Right ventricle myocardium inferior (tissue), 1 donor: ENCODE measurements around the gene TNNI3. TPM values are rescaled to one million over a fixed set of nuclear protein-coding genes. Genes with fewer than 3 reads are reported as not detected.
"Not testable (repeated sequence)": the region's sequence is repeated elsewhere in the genome, so short reads cannot be mapped to it uniquely, and the experiment has no call there.

Experiments
- ATAC-seq: fragments of 200-7000 bp; cut with Tn5 transposase; one replicate; pipeline ENCODE4 v1.9.1; 2020; ENCODE audit warnings: mild to moderate bottlenecking, moderate library complexity
- DNase-seq: peaks from one replicate; pipeline ENCODE4 v3.0.0; 2021; ENCODE audit errors: missing footprints
- intact Hi-C: fragments of 100-400 bp; cut with DNase I; formaldehyde crosslinking; loops from one replicate; pipeline ENCODE4 v1.11.0; 2022
- total RNA-seq: library from RNA; stranded (reverse); fragmentation: NEBNext Ultra II Directional; extraction: Animal tissue kit (Norgen Biotek cat#: 25700); gene quantifications from one replicate; pipeline ENCODE4 v1.2.1, GENCODE V29; 2021
- donor health status: DM: no; HTN: yes; CAD: no; lungs with severe emphysema.

Gene TNNI3
- total RNA-seq, 1 donor from 2014 or later, result 4,708 TPM

DNA sequence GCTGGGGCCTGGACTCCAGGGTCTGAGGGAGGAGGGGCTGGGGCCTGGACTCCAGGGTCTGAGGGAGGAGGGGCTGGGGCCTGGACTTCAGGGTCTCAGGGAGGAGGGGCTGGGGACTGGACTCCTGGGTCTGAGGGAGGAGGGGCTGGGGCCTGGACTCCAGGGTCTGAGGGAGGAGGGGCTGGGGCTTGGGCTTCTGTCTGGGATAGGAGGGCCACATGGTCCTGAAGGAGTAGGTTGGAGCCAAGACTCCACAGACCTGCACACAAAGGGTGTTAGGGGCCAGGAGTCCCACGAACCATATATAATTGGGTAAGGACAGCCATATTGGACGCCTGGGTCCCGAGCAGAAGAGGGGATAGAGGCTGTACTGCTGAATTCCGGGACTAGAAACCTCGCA, 1.7 kb downstream of the TNNI3 start:
- intact Hi-C loops, result loop anchor here (5.0 kb wide), 1 partner anchor 38 kb away; the partner anchor contains the start of gene PPP1R12C
- DNase-seq, ATAC-seq: not testable (repeated sequence)

DNA sequence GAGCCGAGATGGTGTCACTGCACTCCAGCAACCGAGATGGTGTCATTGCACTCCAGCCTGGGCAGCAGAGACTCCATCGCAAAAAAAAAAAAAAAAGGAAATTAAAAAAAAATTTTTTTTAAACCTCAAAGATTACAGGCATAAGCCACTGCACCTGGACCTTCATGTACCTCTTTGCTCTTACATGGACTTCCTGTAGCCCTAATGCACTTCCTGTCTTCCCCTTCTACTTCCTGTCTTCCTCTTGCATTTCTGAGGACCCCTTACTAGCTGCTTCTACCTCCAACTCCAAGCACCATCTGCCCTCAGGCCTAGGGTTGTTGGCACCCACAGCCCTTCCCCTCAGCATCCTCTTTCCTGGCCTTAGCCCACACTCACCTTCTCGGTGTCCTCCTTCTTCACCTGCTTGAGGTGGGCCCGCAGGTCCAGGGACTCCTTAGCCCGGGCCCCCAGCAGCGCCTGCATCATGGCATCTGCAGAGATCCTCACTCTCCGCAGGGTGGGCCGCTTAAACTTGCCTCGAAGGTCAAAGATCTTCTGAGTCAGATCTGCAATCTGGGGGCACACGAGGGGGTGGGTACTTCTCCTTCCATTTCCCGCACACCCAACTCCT, 3.8 kb downstream of the TNNI3 start:
- intact Hi-C loops, result no loop called here
- no peak for DNase-seq
- no peak for ATAC-seq

DNA sequence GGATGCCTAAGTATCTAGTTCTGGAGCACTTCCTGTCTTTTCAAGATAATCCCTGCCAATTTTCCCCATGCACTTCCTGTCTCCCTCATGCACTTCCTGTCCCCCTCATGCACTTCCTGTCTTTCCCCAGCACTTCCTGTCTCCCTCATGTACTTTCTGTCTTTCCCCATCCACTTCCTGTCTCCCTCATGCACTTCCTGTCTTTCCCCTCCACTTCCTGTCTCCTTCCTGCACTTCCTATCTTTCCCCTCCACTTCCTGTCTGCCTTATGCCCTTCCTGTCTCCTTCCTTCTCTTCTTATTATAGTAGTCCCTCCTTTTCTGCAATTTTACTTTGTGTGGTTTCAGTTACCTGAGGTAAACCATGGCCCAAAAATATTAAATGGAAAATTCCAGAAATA, 5.5 kb downstream of the TNNI3 start:
- intact Hi-C loops, result no loop called here
- ATAC-seq, result no peak
- no peak for DNase-seq

DNA sequence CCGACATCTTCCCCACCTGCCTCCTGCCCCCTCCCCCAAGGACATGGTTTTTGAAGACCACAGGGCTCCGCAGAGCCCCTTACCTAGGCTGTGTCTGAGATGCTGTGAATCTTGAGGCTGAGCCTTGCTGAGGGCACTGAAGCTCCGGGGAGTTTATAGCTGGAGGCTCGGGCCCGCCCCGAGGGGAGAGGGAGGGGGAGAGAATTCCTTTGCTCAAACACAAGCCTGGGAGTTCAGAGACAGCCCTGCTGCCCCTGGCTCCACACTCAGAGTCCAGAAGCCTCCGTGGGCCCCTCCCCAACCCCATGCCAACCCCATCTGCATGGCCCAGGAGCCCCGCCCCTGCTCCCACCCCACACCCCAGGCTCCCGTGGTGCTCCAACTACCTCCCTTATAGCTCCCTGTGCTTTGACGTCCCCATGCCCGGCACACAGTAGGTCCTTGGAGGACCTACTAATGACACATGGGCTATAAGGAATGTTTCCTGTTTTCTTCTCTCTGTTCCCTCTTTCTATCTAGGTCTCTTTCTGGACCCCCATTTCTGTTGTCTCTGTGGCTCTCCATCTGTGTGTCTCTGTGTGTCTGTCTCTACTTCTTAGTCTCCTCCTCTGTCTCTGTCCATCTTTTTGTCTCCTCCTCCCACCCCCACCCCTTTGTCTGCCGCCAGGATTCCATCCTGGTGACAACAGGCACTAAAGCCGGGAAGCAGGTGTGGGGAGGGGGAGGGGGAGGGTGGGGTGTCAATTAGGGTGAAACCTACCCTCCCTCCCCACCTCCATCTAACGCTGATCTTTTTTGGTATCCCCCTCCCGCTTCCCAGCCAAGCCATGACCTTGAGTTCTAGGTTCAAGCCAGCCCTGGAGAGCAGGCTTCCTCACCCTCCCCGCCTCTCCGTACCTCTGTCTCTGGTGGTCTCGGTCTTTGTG, 8.2 kb downstream of the TNNI3 start, which contains the start of gene TNNT1:
Gene TNNT1, minus strand, starts transcription at position 129 of the 926 bp plus-strand sequence. CDS start 2,049 bp downstream, outside the sequence.
- intact Hi-C loops, result loop anchor here (10.0 kb wide), 1 partner anchor 475 kb away; the partner anchor contains the start of gene ZNF784
- DNase-seq (no peak), ATAC-seq (peak; percentile 51)

DNA sequence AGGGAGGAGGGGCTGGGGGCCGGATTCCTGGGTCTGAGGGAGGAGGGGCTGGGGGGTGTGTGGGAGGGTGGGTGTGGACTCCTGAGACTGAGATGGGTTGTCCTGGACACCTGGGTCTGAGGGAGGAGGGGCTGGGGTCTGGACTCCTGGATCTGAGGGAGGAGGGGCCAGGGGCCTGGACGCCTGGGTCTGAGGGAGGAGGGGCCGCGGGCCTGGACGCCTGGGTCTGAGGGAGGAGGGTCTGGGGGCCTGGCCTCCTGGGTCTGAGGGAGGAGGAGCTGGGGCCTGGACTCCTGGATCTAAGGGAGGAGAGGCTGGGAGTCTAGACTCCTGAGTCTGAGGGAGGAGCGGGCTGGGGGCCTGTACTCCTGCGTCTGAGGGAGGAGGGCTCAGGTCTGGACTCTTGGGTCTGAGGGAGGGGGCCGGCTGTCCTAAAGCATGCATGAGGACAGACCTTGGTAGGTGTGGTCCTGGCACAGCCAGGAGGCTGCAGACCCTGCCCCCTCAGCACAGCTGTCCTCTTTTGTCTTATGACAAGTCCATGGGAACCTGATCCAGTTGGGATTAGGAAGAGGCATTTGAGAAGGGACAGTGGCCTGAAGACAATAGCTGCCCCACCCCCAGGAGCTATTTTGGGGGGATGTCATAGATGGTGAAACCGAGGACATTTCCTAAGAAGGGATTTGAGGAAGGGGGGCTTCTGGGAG, 9.8 kb downstream of the TNNI3 start:
- intact Hi-C loops, result loop anchor here (10.0 kb wide), 1 partner anchor 477 kb away; the partner anchor contains the start of gene ZNF784
- ATAC-seq, result no peak
- no peak for DNase-seq

DNA sequence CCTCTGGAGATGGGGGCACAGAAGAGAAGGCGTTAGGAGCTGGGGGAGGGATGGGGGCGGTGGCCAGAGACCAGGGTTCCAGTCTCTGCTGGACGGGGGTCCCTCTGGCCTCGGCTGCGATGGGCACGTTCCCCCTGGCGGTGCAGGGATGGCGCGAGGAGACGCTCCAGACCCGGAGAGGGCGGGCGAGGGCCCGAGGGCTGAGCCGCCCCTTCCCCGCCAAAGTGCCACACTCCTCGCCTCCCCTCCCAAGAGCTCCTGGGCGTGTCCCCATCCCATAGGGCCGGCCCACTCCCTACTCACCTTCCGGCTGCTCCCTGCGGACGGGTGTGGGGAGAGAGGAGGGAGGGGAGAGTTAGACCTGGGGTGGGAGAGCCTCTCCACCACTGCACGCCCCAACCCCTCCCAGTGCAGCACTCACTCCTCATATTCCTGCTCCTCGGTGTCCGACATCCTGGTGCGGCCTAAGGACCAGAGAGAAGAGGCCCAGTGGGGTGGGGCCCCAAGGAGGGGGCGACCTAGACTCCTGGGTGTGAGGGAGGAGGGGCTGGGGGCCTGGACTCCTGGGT, 10.7 kb downstream of the TNNI3 start:
- ATAC-seq (no peak), DNase-seq (no peak)
- intact Hi-C loops, result loop anchor here (10.0 kb wide), 1 partner anchor 478 kb away; the partner anchor contains the start of gene ZNF784

DNA sequence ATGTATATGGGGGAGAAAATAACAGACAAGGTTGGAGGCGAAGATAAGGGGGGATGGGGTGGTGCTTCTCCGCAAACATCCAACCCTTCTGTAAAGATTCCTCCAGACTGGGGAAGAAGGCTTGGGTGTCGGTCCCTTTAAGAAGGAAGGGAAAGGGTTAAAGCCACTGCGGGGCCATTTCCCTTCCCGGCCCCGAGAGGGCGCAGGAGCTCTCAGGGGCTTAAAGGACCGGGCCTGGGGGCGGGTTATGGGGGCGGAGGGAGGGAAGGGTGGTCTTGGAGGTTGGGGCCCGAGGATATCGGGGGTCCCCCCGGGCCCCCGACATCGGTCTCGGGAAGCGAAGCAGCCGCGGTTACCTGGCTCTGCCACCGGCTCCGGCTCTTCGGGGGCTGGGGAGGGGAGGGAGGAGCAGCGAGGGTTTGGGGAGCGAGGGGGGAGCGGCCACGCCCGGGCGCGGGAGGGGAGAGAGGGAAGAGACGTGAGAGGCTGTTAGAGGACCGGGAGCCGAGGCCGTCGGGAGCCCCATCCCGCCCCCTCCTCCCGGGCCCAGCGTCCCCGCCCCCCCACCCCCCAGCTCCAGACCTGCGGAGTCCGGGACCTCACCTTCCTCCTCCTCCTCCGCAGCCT, 11.3 kb downstream of the TNNI3 start:
- DNase-seq, result no peak
- no peak for ATAC-seq
- intact Hi-C loops, result loop anchor here (10.0 kb wide), 1 partner anchor 479 kb away; the partner anchor contains the start of gene ZNF784

DNA sequence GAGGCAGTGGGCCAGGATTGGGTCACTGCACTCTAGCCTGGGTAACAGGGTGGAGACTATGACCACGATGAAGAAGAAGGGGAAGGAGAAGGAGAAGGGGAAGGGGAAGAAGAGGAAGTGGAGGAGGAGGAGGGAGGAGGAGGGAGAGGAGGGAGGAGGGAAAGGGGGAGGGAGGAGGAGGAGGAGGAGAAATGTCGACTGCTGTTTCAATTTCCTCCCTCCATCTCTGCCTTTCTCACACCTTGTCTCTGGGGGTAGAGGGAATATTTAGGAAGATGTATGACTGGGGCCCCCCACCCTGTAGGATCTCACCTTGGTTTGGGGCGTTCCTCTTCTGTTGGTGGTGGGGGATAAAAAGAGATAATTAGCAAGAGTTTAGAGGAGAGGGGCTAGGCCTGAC, 12.3 kb downstream of the TNNI3 start:
- ATAC-seq, result no peak
- no peak for DNase-seq
- intact Hi-C loops, result loop anchor here (10.0 kb wide), 1 partner anchor 480 kb away; the partner anchor contains the start of gene ZNF784

DNA sequence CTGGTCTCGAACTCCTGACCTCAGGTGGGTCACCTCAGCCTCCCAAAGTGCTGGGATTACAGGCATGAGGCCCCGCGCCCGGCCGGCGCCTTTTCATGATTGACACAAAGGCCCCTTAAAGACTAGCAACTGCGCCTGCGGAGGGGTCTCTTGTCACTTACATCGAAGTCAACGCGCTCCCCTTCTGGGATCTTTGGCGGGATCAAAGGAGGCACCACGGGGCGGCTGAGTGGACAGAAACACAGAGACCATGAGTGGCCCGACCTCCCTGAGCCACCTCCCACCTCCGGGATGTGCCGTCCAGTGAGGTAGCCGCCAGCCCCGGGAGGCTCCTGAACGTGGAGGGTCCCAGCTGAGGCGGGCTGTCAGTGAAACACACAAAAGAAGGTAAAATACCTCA, 15.8 kb downstream of the TNNI3 start:
- DNase-seq (no peak), ATAC-seq (no peak)
- intact Hi-C loops, result loop anchor here (2.0 to 10.0 kb wide), 4 partner anchors 19 to 483 kb away; partner anchors contain the start of gene ZNF784

DNA sequence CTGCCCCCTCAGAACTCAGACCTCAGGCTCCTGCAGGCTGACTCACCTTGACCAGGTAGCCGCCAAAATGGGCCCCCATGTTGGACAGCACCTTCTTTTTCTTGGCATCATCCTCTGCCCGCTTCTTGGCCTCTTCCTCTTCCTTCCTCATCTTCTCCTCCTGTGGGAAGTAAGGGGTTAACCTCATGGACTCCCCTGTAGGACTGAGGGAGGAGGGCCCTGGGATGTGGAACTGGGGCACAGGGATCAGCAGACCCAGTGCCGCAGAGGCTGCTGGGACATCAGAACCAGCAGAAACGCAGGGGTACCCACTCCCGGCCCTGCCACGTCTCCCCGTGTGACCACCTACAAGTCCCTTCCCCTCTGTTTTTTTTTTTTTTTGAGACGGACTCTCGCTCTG, 19.6 kb downstream of the TNNI3 start:
- intact Hi-C loops, result no loop called here

DNA sequence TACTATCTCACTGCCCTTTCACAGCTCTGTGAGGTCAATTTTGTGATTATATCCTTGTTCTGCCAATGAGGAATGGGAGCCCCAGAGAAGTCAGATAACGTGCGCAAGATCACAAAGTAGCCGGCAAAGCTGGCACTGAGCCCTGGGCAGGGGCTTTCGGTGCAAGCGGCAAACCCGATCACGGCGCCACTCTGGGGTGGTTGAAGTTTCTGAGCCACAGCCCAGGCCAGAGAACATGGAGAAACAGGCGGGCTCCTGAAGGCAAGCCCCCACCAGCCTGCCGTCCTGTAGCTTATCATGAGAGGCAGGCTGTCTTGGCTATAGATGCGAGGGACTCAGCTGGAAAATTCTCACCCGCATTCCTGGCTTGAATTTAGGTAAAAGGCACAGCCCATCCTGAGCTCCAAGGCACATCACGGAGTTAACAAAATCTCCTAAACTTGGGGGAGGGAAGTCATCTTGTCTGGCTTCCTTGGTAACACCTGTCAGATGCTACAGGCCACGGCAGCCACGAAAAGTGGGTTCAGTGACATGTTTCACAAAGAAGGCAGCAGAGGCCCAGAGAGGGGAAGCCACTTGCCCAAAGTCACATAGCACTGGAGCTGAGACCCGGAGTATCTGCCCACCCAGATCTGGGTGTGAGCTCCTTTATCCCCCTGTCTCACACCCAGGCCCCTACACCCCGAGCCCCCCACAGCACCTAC, 21.0 kb downstream of the TNNI3 start:
- intact Hi-C loops, result no loop called here
- DNase-seq (peak; percentile 64), ATAC-seq (no peak)

More for the DNA sequence above, 19.6 kb downstream of the TNNI3 start:
- DNase-seq (no peak), ATAC-seq (no peak)

DNA sequence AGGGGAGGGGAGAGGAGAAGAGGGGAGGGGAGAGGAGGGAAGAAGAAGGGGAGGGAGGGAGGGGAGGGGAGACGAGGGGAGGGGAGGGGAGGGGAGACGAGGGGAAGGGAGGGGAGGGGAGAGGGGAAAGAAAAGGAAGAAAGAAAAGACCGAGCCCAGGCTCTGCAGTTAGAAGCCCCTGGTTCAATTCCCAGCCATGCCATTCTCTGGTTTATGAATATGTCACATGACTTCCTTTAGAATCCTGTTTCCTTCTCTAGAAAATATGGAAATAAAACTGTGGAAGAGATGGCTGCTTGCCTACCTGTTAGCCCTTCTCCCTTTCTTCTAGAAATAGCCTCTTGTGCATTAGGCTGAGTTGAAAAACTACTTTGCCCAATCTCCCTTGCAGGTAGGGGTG, 22.8 kb downstream of the TNNI3 start:
- DNase-seq, result no peak
- intact Hi-C loops, result no loop called here
- ATAC-seq, result no peak

DNA sequence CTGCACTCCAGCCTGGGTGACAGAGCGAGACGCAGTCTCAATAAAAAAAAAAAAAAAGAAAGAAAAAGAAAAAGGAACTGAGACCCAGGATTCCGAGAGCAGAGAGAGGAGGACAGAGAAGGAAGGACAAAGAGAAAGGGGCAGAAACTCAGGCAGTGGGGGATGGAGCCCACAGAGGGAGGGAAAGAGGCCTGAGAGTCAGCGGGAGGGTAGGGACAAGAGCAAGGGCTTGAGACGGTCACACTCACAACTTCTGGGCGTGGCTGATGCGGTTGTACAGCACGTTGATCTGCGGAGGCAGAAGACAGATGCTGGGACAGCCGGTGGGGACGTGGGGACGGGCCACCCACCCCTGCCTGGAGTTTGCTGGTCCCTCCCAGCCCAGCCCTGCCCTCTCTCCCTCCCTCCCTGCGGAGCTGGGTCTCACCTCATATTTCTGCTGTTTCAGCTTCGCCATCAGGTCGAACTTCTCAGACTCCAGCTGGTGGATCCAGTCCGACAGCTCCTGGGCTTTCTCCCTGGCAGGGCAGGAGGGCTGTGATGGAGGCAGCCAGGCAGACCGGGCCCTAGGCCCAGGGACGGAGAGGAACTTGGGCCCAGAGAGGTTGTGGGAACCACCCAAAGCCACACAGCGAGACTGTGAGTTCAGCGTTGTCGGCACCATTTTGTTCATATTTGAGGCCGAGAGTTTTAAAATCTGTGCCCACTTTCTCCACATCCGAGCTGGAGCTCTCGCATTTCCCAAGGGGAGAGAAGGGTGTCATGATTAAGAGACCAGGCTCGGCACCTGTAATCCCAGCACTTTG, 23.7 kb downstream of the TNNI3 start:
- ATAC-seq, result no peak
- intact Hi-C loops, result no loop called here
- peak; percentile 63 for DNase-seq

DNA sequence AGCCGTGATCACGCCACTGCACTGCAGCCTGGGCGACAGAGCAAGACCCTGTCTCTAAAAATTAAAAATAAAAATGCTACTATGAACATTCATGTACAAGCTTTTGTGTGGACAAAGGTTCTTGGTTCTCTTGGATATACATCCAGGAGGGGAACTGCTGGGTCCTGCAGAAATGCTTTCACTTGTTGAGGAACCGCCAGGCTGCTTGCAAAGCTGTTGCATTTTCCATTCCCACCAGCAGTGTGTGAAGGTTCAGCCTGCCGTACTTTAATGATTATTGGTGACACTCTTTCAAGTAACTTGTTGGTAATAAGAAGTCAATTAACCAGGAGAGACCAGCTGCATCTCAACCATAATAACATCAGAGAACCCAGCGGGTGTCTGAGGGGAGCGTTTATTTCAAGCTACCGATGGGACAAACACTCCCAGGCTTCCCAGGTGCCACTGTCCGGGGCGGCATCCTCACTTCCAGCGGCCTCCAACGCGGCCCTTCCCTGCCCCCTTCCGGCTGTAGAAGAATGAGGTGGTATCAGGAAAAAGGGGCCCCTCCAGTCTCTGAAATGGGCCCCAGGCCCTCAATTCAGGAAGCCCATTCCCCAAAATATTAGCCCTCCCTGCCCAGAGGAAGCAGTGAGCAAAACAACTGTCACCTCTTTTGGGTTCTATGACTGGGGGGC, 24.9 kb downstream of the TNNI3 start:
- intact Hi-C loops, result no loop called here
- DNase-seq, result peak; percentile 37
- no peak for ATAC-seq

DNA sequence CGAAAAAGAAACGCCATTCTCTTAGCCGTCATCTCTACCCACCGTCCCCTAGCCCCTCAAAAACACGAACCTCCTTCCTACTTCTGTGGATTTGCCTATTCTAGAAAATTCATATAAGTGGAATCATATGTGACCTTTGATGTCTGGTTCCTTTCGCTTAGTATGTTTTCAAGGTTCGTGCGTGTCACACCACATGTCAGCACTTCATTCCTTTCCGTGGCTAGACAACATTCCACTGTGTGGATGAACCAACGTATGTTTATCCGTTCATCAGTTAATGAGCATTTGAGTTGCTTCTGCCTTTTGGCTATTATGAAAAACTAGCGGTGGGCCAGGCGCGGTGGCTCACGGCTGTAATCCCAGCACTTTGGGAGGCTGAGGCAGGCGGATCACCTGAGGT, 26.1 kb downstream of the TNNI3 start:
- peak; percentile 15 for DNase-seq
- no peak for ATAC-seq
- intact Hi-C loops, result no loop called here

DNA sequence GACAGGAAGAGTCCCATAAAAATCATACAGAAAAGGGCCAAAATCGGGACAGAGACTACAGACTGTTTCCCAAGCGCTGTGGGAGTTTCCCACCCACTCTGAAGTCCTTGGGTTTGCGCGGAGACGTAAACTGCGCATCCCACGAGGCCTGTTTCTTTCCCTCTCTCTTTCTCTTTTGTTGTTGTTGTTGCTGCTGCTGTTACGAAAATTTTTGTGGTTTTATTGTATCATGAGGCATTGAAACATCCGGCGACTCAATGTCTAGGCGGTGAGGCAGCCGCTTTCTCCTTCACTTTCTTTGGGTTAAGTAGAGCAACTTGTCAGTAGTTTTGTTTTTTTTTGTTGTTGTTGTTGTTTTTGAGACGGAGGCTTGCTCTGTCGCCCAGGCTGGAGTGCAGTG, 38.5 kb downstream of the TNNI3 start:
- no peak for ATAC-seq
- intact Hi-C loops, result loop anchor here (5.0 kb wide), 1 partner anchor 38 kb away; the partner anchor contains the start of gene TNNI3
- DNase-seq, result no peak
